Stimulated activated CD4-positive, alpha-beta T cell treated with anti-CD3 and anti-CD28 coated beads, Interleukin-4, amount 100 ng/mL, for 4 hours (primary cell): ENCODE data around the gene EFNA2.
A peak's percentile ranks its signal among the peaks of the same experiment; 100 is the strongest.
"Not testable (repeated sequence)": the region's sequence is repeated elsewhere in the genome, so short reads cannot be mapped to it uniquely, and the experiment has no call there.

Source experiments
- DNase-seq, 2 experiments: peaks; one replicate each; pipeline ENCODE4 v3.0.0-alpha.2; 2020

EFNA2 gene

GRCh38 chr19:1285737-1286360 is at the start of gene EFNA2:
EFNA2 (plus strand) TSS chr19:1285873; CDS start chr19:1286169, 296 bp downstream.
- no peak for DNase-seq

DNA sequence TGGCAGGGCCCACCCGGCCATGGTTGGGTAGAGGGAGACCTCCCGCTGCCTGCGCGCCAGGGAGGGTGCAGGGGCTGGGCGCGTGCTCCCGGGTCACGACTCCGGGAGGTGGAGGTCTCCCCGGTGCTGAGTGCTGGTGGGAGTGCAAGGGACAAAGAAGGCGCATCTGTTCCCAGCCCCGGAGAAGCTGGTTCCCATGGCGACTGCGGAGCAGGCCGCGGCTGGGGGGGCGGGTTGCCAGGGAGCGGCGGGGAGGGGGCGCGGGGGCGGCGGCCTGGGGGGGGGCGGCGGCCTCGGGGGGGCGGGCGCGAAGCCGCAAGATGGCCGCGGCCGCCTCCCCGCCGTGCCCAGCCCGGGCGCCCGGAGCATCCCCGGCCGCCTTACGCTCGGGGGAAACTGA is 49.1 kb upstream of the EFNA2 start:
- DNase-seq = no peak

GRCh38 chr19:1237027-1237659 is 48.5 kb upstream of the EFNA2 start:
- DNase-seq = no peak

- DNase-seq = peak in 1 of 2 experiments; percentile 47
These were observed 47.8 kb upstream of the EFNA2 start, which contains the start of gene CBARP for GRCh38 chr19:1237754-1238368. CBARP (minus strand) TSS chr19:1238005; CDS start chr19:1236100, 1,905 bp downstream.

DNA sequence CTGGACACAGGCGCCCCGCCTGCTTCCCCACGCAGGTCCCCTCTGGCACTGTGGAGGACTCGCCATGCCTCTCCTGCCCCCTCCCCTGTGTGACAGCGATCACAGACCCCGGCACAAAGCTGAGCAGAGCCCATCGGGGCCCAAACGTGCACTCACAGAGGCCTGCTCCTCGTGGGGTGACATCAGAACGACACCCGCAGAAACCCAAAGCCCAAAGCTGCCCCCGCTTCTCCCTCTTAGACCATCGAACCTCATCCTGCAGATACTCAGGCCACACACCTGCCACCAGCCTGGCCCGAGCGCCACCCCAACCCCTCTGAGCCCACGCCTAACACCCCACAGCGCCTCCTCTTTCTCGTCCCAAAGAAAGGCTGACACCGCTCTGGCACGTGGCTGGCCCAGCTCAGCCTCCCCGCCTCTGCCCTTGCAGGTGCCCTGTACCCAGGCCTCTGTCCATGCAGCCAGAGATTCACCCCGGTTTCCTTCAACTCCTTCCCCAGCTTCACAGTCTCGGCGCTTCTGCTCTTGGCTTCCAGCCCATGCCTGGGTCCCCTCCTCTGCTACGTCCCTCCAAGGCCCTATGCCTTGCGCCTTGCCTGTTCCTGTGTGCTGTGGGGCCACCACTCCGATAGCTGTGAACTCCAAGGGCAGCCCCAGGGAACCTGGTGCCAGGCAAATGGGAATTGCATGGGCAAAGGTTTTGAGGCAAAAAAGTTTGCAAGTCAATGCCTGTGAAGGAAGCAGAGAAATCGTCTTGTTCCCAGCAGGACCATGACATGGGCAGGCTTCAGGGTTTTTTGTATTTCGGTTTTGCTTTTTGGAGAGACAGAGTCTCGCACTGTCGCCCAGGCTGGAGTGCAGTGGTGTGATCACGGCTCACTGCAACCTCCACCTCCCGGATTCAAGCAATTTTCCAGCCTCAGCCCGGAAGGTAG is 47.0 kb upstream of the EFNA2 start:
- no peak for DNase-seq

- no peak for DNase-seq
These were observed 46.3 kb upstream of the EFNA2 start for GRCh38 chr19:1239420-1239795.

DNA sequence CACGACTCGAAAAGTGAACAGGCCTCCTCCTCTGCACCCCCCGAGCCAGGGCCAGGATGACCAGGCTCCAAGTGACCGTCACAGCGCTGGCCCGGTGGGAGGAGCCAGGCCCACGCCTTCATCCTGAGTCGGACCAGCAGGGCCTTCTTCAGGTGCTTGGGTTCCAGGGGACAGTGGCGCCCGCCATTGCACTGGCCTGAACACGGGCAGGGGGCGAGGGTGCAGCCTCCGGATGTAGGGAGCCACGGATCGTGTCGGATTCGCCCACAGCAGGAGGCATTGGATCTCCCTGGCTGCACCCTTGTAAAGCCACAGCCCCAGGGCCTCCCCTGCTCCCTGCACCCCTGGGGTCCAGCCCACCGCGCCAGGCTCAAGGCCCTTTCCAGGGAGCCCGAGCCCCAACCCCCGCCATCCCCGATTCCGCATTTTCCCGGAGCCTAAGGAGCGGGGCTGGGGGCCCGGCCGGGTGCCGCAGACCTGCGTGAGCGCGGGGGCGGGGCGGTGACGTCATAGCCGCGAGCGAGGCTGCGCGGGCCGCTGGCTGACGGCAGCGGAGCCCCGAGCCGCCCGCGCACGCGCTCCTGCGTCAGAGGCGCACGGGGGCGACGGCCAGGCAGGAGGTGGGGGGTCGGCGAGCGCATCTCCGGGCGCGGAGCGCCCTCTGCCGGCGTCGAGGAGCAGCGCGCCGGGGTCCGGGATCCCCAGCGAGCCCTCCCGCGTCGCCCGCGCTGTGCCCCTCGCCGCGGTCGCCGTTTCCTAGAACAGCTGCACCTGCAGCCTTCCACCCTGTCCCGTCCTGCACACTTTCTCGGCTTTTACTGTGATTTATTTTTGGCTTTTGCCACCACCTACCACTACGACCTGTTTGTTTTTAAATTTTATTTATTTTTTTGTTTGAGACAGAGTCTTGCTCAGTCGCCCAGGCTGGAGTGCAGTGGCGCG is 45.6 kb upstream of the EFNA2 start:
- peak; percentile 91 to 96 for DNase-seq

- no peak for DNase-seq
These were observed 44.7 kb upstream of the EFNA2 start for GRCh38 chr19:1240925-1241324.

DNA sequence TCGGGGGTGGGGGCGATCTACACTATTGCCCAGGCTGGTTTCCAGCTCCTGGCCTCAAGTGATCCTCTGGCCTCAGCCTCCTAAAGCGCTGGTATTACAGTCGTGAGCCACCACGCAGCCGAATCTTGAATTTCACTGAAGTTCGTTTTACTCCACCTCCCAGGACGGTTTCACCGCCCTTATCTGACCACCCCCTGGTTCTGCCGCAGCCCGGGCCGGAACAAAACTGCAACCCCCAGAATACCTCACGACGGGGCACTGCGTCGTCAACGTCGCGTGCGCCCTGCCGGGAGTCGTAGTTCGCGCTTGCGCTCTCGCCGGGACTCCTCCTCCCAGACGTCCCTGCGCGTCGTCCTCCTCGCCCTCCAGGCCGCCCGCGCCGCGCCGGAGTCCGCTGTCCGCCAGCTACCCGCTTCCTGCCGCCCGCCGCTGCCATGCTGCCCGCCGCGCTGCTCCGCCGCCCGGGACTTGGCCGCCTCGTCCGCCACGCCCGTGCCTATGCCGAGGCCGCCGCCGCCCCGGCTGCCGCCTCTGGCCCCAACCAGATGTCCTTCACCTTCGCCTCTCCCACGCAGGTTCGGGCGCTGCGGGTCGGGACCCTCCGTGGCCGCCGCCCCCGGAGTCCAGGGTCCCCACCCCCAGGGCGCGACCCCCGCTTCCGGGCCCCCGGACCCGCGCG is 44.1 kb upstream of the EFNA2 start, which contains the start of gene ATP5F1D:
ATP5F1D (plus strand) TSS at position 335 of the 679 bp plus-strand sequence; CDS start at position 435, 100 bp downstream.
- peak; percentile 89 to 91 for DNase-seq

DNA sequence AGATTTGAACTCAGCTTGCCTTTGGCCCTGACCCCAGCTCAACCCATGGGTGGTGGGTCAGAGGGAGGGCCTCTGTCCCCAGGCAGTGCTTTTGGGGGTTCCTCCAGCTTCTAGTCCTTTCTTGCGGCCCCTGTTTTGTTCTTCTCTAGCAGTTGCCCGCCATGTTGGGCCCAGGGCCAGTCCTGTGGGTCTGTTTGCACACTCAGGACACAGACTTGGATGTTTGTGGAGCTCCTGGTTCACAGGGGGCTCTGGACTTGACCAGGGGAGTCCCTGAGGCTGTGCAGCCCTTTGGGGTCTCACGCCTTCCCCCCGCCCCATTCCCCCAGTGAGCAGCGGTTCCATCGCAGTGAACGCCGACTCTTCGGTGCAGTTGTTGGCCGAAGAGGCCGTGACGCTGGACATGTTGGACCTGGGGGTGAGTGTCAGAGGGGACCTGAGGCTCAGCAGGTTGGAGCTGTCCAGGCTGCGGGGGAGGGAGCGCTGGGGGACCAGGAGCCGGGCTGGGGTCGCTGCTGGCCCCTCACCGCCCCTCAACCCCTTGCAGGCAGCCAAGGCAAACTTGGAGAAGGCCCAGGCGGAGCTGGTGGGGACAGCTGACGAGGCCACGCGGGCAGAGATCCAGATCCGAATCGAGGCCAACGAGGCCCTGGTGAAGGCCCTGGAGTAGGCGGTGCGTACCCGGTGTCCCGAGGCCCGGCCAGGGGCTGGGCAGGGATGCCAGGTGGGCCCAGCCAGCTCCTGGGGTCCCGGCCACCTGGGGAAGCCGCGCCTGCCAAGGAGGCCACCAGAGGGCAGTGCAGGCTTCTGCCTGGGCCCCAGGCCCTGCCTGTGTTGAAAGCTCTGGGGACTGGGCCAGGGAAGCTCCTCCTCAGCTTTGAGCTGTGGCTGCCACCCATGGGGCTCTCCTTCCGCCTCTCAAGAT is 41.6 kb upstream of the EFNA2 start:
- DNase-seq = peak; percentile 80 to 82

DNA sequence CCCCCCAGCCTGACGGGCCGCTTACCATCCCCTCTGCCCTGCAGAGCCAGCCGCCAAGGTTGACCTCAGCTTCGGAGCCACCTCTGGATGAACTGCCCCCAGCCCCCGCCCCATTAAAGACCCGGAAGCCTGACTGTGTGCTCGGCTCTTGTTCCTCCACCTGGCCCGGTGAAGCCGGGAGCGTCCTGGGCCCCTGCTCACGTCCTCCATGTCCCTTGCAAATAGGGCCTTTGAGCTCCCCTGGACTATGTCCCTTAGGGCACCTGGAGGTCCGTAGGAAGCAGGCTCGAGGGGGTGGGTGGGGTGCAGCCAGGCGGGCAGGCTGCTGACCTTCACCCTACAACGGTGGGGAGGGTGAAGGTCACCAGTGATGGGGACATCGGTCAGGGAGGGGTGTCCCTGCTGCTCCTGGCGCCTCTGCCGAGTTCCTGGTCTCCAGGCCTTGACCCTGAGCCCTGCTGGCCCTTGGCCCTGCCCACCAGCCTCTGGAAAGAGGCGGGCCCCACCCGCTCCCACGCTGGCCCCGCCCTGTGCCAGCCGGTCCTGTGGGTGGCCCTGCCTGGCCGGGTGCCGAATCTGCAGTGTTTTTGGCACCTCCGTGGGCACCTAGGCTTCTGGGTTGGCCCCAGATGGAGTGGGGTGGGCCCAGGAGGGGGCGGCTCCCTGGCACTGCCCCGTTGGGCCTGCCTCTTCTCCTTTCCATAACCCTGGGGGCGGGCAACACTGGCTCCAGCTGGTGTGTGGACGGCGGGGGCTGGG is 40.8 kb upstream of the EFNA2 start:
- DNase-seq = no peak

DNA sequence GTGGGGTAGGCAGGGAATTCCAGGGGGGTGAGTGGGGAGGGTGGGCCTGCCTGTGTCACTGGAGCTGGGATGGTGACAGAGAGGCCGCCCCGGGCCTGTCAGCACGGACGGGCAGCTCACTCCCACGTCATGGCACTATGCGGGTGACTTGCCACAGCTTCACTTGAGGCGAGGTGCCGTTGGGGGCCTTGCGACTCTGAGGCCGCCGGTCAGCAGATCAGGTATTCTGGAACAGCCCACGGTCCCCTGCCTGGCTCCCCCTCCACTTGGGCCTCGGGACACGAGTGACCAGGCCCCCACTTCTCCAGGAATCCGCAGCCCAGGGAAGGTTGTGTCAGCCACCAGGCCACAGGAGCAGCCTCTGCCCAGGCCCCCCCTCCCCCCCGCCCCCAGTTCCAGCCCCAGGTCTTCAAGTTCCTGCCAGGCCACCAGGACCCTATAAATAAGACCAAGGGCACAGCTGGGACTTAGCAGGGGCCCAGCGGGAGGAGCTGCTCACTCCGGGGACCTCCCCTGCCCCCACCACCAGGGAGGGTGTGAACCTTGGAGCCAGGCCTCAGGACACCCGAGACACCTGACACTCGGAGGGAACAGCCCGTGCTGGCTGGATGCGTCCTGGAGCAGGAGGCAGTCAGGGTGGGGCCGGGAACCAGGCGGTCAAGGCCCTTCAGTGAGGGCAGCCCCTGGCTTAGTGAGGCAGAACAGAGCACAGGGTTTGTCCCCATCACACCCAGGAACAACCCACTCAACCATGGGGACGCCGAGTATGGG is 40.0 kb upstream of the EFNA2 start:
- no peak for DNase-seq

DNA sequence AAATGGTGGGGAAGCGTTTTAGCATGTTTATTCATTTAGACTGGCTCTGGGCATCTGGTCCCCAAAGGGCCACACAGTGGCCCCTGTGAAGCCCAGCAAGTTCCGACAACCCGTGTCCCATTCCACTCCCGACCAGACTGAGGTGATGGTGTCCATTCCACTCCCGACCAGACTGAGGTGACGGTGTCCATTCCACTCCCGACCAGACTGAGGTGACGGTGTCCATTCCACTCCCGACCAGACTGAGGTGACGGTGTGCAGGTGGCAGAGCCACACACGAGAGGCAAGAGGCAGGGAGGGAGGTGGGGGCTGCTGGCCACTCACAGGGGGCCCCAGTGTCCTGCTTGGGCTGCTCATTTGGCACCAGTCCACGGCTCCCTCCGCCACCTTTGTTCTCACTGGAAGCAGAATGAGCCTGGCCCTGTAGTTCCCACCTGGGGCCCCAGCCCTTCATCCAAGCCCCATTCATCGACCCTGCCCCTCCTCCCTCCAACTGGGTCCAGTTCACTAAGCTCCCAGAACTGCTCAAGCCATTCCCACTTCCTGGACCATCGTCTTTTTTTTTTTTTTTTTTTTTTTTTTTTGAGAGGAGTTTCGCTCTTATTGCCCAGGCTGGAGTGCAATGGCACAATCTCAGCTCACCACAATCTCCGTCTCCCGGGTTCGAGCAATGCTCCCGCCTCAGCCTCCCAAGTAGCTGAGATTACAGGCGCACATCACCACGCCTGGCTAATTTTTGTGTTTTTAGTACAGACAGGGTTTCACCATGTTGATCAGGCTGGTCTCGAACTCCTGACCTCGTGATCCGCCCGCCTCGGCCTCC is 39.2 kb upstream of the EFNA2 start:
- DNase-seq = not testable (repeated sequence)

GRCh38 chr19:1247748-1248138 is 37.9 kb upstream of the EFNA2 start:
- DNase-seq = no peak

DNA sequence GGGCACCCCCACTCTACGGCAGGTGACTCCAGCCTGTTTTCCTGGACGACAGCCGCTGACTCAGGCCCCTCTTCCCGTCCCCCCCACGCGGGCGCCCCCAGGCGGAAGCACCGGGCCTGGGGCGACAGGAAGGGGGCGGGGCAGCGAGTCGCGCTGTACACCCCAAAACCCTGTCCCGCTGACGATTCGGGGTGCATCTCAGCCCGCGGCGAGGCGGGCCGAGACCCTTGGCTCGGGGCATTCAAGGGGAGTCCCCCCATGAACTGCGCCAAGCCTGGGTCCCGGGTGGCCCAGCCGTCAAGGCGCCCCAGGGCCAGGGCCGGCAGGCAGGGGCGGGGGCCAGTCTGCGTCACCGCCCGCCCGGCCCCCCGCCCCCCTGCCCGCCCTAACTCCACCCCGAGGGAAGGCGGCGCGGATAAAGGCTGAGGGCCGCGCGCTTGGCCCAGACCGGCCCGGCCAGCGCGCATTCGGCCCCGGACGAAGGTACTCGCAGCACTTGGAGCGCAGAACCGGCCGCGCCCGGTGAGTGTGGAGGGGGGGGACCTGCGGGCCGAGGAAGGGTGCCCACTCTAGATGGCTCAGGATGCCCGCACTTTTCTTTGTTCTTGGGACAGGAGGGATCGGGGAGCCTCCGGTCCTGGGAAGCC is 37.4 kb upstream of the EFNA2 start, which contains the start of gene MIDN:
MIDN (plus strand) TSS at position 445 of the 647 bp plus-strand sequence. CDS start 1,714 bp downstream, outside the sequence.
- peak; percentile 65 to 67 for DNase-seq

DNA sequence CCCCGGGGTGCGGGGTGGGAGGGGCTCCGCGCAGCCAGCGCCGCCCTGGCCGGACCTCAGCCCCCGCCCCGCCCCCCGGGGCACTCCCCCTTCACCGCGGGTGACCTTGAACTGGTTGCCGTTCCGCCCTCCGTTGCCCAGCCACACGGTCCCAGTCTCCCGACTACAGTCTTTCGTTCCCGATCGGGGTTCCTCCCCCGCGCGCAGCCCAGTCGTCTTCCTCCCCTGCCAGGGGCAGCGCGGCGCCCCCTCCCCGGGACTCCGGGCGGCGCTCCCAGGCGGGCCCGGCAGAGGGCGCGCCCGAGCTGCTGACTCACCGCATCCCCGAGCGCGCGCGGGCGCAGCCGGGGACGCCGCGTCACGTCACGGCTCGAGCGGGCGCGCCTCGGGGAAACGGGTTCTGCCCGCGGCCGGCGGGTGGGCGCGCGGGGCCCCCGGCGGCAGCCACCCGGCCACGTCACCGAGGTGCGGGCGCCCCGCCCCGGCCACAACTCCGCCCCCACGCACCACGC is 36.8 kb upstream of the EFNA2 start:
- DNase-seq = peak; percentile 82 to 85
